OCI-LY3 (cell line): ENCODE results near the gene ERAP2.
A peak's percentile ranks its signal among the peaks of the same experiment; 100 is the strongest.

Experiments
- H2AFZ ChIP-seq: fragments of 200-600, 300-600 bp; shearing (Covaris generic); 2 replicates; pipeline ENCODE4 v1.6.0; 2014; ENCODE audit warnings: antibody characterized with exemption, low read depth, low read length
- H3K27ac ChIP-seq: fragments of 200-600, 300-600 bp; sonication (generic); 2 replicates; pipeline ENCODE4 v1.5.1; 2014; ENCODE audit warnings: mild to moderate bottlenecking, low read length, moderate library complexity, mixed read lengths
- H3K27me3 ChIP-seq: fragments of 200-600, 300-600 bp; sonication (generic); 2 replicates; pipeline ENCODE4 v1.6.1; 2014; ENCODE audit warnings: low read depth, low read length, mixed read lengths
- H3K36me3 ChIP-seq: fragments of 200-600, 300-600 bp; sonication (generic); replicated peaks from 2 replicates; pipeline ENCODE3; 2014; ENCODE audit warnings: low read depth, low read length, mixed read lengths
- H3K4me1 ChIP-seq: fragments of 300-600, 200-600 bp; sonication (generic); 2 replicates; pipeline ENCODE4 v1.6.1; 2014; ENCODE audit warnings: low read length, mixed read lengths
- H3K4me2 ChIP-seq: fragments of 200-600, 300-600 bp; sonication (generic); 2 replicates; pipeline ENCODE4 v1.6.1; 2014; ENCODE audit warnings: low read length, mixed read lengths
- H3K4me3 ChIP-seq: fragments of 300-600, 200-600 bp; sonication (generic); 2 replicates; pipeline ENCODE4 v1.5.1; 2014; ENCODE audit warnings: antibody characterized with exemption, mild to moderate bottlenecking, low read length, moderate library complexity
- H3K79me2 ChIP-seq: fragments of 300-600, 200-600 bp; shearing (Covaris generic); 2 replicates; pipeline ENCODE4 v1.6.1; 2014; ENCODE audit warnings: mild to moderate bottlenecking, low read length, mixed read lengths
- H3K9ac ChIP-seq: fragments of 300-600, 200-600 bp; shearing (Covaris generic); 2 replicates; pipeline ENCODE4 v1.6.0; 2014; ENCODE audit warnings: mild to moderate bottlenecking, low read length, moderate library complexity
- H3K9me3 ChIP-seq: fragments of 200-600, 300-600 bp; shearing (Covaris generic); 2 replicates; pipeline ENCODE4 v1.6.1; 2014; ENCODE audit warnings: low read length, mixed read lengths; ENCODE audit not compliant: insufficient read depth
- H4K20me1 ChIP-seq: fragments of 200-600, 300-600 bp; sonication (generic); 2 replicates; pipeline ENCODE4 v1.6.1; 2016; ENCODE audit warnings: low read length, mixed read lengths; ENCODE audit not compliant: insufficient read depth
- EZH2phosphoT487 ChIP-seq: fragments of 200-600 bp; shearing (Covaris generic); IDR thresholded peaks from 2 replicates; pipeline ENCODE4 v1.6.1; 2018; ENCODE audit warnings: antibody characterized with exemption, mixed run types, low read depth
- TF ChIP-seq, protein P1 (sequence below): fragments of 200-600, 300-600 bp; sonication (generic); IDR thresholded peaks from 2 replicates; pipeline ENCODE4 v1.5.1; 2014; ENCODE audit warnings: antibody characterized with exemption, low read length, low read depth

ERAP2 gene

DNA sequence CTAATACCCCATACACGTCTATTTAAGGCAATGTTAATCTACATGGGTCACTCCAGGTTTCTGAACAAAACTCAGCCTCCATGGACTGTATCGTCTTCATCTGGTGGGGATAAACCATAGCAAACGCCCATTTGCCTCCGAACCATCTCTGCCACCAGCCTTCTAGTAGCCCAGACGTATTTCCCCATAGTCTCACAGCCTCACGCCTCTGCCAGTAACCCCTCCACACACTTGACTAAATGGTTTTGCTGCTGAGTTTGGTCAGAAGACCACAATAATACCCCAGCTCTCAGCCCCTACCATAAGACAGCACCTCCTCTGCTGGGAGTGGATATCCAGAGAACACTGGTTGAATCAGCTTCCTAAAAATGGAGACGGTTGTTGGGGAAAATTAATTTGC, 8.7 kb downstream of the ERAP2 start:
- Histone ChIP-seq H3K4me1 (peaks cover 49% of the 10 kb centered on the region), H3K27ac (peak overlapping the region; percentile 47; the same call in 1 of the 2 replicates), H2AFZ (no peak overlapping the region), H3K36me3 (peaks cover 76% of the 10 kb centered on the region), H3K4me2 (peak overlapping the region; percentile 56), H3K4me3 (no peak overlapping the region), H3K79me2 (peaks cover 45% of the 10 kb centered on the region), H3K9me3 (no peaks in the 10 kb centered on the region), H3K9ac (no peak overlapping the region; the same call in 1 of the 2 replicates), H3K27me3 (no peaks in the 10 kb centered on the region), H4K20me1 (peaks cover 4% of the 10 kb centered on the region; the same call in 1 of the 2 replicates)
- TF ChIP-seq EZH2phosphoT487, result no peak
- TF ChIP-seq, protein P1, sequence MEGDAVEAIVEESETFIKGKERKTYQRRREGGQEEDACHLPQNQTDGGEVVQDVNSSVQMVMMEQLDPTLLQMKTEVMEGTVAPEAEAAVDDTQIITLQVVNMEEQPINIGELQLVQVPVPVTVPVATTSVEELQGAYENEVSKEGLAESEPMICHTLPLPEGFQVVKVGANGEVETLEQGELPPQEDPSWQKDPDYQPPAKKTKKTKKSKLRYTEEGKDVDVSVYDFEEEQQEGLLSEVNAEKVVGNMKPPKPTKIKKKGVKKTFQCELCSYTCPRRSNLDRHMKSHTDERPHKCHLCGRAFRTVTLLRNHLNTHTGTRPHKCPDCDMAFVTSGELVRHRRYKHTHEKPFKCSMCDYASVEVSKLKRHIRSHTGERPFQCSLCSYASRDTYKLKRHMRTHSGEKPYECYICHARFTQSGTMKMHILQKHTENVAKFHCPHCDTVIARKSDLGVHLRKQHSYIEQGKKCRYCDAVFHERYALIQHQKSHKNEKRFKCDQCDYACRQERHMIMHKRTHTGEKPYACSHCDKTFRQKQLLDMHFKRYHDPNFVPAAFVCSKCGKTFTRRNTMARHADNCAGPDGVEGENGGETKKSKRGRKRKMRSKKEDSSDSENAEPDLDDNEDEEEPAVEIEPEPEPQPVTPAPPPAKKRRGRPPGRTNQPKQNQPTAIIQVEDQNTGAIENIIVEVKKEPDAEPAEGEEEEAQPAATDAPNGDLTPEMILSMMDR, result no peak

DNA sequence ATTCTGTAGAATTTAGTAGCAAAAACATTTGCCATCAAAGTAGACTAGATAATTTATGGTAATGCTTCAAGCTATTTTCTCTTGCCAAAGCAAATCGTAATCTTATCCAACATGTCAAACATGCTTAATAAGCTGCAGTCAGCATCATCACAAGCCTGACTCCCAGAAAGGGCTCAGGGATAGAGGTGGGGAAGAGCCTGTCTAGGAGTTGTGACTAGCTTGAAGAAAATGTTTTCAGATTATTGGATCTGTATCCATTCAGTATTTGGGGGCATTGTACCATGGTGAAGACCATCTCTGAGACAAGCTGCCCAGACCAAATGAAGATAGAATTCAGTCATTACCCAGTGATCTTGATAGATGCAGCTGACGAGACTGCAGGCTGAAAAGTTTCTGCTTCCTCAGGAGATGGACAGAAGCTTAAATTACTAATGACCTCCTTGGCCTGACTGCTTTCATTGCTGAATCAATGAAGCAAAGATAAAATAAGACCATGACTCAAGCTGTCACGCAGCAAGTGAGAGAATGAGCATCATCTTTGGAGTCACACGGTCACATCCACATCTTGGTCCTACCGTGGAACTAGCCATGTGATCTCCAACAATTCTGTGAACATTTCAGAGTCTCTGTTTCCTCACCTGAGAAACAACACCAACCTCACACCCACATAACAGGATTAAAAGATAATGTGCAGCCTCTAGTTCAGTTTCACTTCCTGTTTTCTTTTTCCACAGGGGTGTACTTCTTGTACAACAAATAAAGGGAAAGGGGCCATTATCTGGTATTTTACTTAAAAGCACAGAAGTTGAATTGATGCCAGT, 9.4 kb downstream of the ERAP2 start:
- no peak for TF ChIP-seq EZH2phosphoT487
- TF ChIP-seq, protein P1, result no peak
- Histone ChIP-seq H3K9me3 (no peaks in the 10 kb centered on the region), H3K4me1 (peaks cover 42% of the 10 kb centered on the region), H3K4me3 (peak overlapping the region; percentile 31; the same call in 1 of the 2 replicates), H3K36me3 (peaks cover 70% of the 10 kb centered on the region), H3K4me2 (peak overlapping the region; percentile 56), H2AFZ (no peak overlapping the region), H3K27ac (peak overlapping the region; percentile 47), H3K79me2 (peaks cover 38% of the 10 kb centered on the region), H3K9ac (peak overlapping the region; percentile 13; the same call in 1 of the 2 replicates), H3K27me3 (no peaks in the 10 kb centered on the region), H4K20me1 (peaks cover 4% of the 10 kb centered on the region; the same call in 1 of the 2 replicates)

DNA sequence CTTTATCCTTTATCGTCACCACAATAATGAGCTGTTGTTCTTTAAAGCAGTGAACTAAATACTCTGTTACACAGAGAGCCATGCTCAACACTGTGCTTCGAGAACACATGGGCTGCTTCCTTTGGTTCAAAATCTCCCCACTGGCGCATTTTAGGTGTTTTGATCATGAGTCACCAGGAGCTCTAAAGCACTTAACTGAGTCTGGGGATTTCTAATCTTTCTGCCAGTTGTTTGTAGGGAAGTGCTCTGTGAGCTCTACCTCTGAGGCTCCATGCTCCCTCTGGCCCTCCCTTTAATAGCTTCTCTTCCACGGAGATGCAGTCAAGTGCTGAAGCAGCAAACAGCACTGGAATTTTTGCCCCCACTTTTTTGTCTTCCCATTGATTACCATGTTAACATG, 17.0 kb downstream of the ERAP2 start:
- Histone ChIP-seq H3K4me2 (no peak overlapping the region), H3K9ac (no peak overlapping the region), H3K79me2 (peaks cover 3% of the 10 kb centered on the region; the same call in 1 of the 2 replicates), H2AFZ (no peak overlapping the region), H3K4me3 (no peak overlapping the region), H3K4me1 (peaks cover 22% of the 10 kb centered on the region), H3K9me3 (no peaks in the 10 kb centered on the region), H3K36me3 (peaks cover 52% of the 10 kb centered on the region), H3K27me3 (no peaks in the 10 kb centered on the region), H3K27ac (no peak overlapping the region), H4K20me1 (no peaks in the 10 kb centered on the region)
- no peak for TF ChIP-seq EZH2phosphoT487
- TF ChIP-seq, protein P1, result no peak

DNA sequence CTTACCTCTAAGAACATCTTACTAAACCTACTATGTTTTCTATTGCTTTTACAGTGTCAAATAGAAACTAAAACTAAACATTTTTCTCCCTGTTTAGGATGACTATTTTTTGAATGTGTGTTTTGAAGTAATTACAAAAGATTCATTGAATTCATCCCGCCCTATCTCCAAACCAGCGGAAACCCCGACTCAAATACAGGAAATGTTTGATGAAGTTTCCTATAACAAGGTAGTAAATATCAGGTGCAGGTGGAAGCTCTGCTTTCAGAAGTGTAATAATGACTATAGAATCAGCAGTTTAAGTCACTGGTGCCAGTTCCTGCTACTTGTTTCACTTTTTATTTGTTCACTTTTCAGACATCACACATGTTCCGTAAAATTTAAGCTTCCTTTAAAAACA, 20.0 kb downstream of the ERAP2 start:
- peak overlapping the region; percentile 90 for H3K4me2 ChIP-seq
- H3K27ac ChIP-seq, result peak overlapping the region; percentile 92
- no peaks in the 10 kb centered on the region for H3K9me3 ChIP-seq
- no peaks in the 10 kb centered on the region for H4K20me1 ChIP-seq
- H3K9ac ChIP-seq, result peak overlapping the region; percentile 55
- H3K4me1 ChIP-seq, result peaks cover 22% of the 10 kb centered on the region
- no peak for TF ChIP-seq EZH2phosphoT487
- TF ChIP-seq, protein P1, result no peak
- no peak overlapping the region for H2AFZ ChIP-seq
- peak overlapping the region; percentile 71 for H3K4me3 ChIP-seq
- H3K36me3 ChIP-seq, result peaks cover 59% of the 10 kb centered on the region
- H3K27me3 ChIP-seq, result no peaks in the 10 kb centered on the region
- H3K79me2 ChIP-seq, result peaks cover 3% of the 10 kb centered on the region; the same call in 1 of the 2 replicates
